HFFc6 (cell line): ENCODE measurements around the gene PRDM10. TPM values are rescaled to one million over a fixed set of nuclear protein-coding genes. Genes with fewer than 3 reads are reported as not detected.
"Not testable (repeated sequence)": the region's sequence is repeated elsewhere in the genome, so short reads cannot be mapped to it uniquely, and the experiment has no call there.

Source experiments
- DNase-seq: peaks from one replicate; pipeline ENCODE4 v3.0.0-alpha.2; 2018
- H3K27ac Mint-ChIP-seq: 2 replicates; pipeline ENCODE4 v1.8.0; 2020; ENCODE audit warnings: mild to moderate bottlenecking, mixed read lengths
- H3K27me3 Mint-ChIP-seq: 2 replicates; pipeline ENCODE4 v1.8.0; 2021; ENCODE audit warnings: mild to moderate bottlenecking, moderate library complexity, mixed read lengths; ENCODE audit not compliant: insufficient read depth
- H3K36me3 Mint-ChIP-seq: 2 replicates; pipeline ENCODE4 v1.8.0; 2021; ENCODE audit warnings: low read depth, mixed read lengths
- H3K4me1 Mint-ChIP-seq: 2 replicates; pipeline ENCODE4 v1.8.0; 2020; ENCODE audit warnings: low read depth, mixed read lengths
- H3K4me3 Mint-ChIP-seq: 2 replicates; pipeline ENCODE4 v1.8.0; 2020; ENCODE audit warnings: mild to moderate bottlenecking, moderate library complexity, mixed read lengths
- H3K9me3 Mint-ChIP-seq: 2 replicates; pipeline ENCODE4 v1.8.0; 2020; ENCODE audit warnings: mild to moderate bottlenecking, mixed read lengths
- CTCF ChIP-seq: fragments of 200-600 bp; sonication (generic); IDR thresholded peaks from 2 replicates; pipeline ENCODE4 v1.5.0; 2021; ENCODE audit warnings: antibody characterized with exemption, mild to moderate bottlenecking
- total RNA-seq, 6 experiments: library from RNA; stranded (reverse); fragmentation: NEBNext Ultra II Directional; extraction: Animal tissue kit (Norgen Biotek cat#: 25700); gene quantifications; 2 replicates in 1 of 6; 3 replicates in 5 of 6; pipeline ENCODE4 v1.2.3, GENCODE V29; 2021

Gene PRDM10
- total RNA-seq, 6 experiments from 2014 or later: 7.0 to 8.6 (median 7.8) TPM

- Mint-ChIP-seq H3K4me1 (peaks cover 50% of the 10 kb centered on the region), H3K9me3 (peaks cover 6% of the 10 kb centered on the region; the same call in 1 of the 2 replicates), H3K27me3 (peaks cover 2% of the 10 kb centered on the region; the same call in 1 of the 2 replicates), H3K27ac (peak overlapping the region; percentile 90), H3K4me3 (no peak overlapping the region; the same call in 1 of the 2 replicates), H3K36me3 (peaks cover 3% of the 10 kb centered on the region; the same call in 1 of the 2 replicates)
- no peak for TF ChIP-seq CTCF
- DNase-seq: no peak
Observed at GRCh38 chr11:130025371-130025770, 22.7 kb upstream of the PRDM10 start.

- no peaks in the 10 kb centered on the region for H3K27me3 Mint-ChIP-seq
- DNase-seq: peak; percentile 66
- no peak for TF ChIP-seq CTCF
- H3K27ac Mint-ChIP-seq: peak overlapping the region; percentile 90
- peaks cover 6% of the 10 kb centered on the region; the same call in 1 of the 2 replicates for H3K9me3 Mint-ChIP-seq
- peaks cover 3% of the 10 kb centered on the region; the same call in 1 of the 2 replicates for H3K36me3 Mint-ChIP-seq
- peak overlapping the region; percentile 54 for H3K4me3 Mint-ChIP-seq
- peaks cover 52% of the 10 kb centered on the region for H3K4me1 Mint-ChIP-seq
Observed at GRCh38 chr11:130024361-130024760, 21.7 kb upstream of the PRDM10 start.

- Mint-ChIP-seq H3K36me3 (peaks cover 3% of the 10 kb centered on the region; the same call in 1 of the 2 replicates), H3K27ac (peak overlapping the region; percentile 90), H3K4me1 (peaks cover 46% of the 10 kb centered on the region), H3K4me3 (peak overlapping the region; percentile 68), H3K27me3 (no peaks in the 10 kb centered on the region), H3K9me3 (peaks cover 6% of the 10 kb centered on the region; the same call in 1 of the 2 replicates)
- peak; percentile 66 for DNase-seq
- TF ChIP-seq CTCF: no peak
Observed at GRCh38 chr11:130023204-130023603, 20.6 kb upstream of the PRDM10 start.

- peaks cover 46% of the 10 kb centered on the region for H3K4me1 Mint-ChIP-seq
- peaks cover 3% of the 10 kb centered on the region; the same call in 1 of the 2 replicates for H3K36me3 Mint-ChIP-seq
- DNase-seq: peak; percentile 8
- no peak for TF ChIP-seq CTCF
- peak overlapping the region; percentile 90 for H3K27ac Mint-ChIP-seq
- peaks cover 6% of the 10 kb centered on the region; the same call in 1 of the 2 replicates for H3K9me3 Mint-ChIP-seq
- no peaks in the 10 kb centered on the region for H3K27me3 Mint-ChIP-seq
- peak overlapping the region; percentile 68; the same call in 1 of the 2 replicates for H3K4me3 Mint-ChIP-seq
Observed at GRCh38 chr11:130022799-130023198, 20.2 kb upstream of the PRDM10 start.

- peaks cover 46% of the 10 kb centered on the region for H3K4me1 Mint-ChIP-seq
- not testable (repeated sequence) for DNase-seq, H3K4me3 Mint-ChIP-seq
Observed at GRCh38 chr11:130021606-130022005, 19.0 kb upstream of the PRDM10 start.

GRCh38 chr11:130020323-130020722, 17.7 kb upstream of the PRDM10 start:
- DNase-seq: no peak
- TF ChIP-seq CTCF: no peak
- no peak overlapping the region for H3K4me3 Mint-ChIP-seq
- no peaks in the 10 kb centered on the region for H3K27me3 Mint-ChIP-seq
- H3K4me1 Mint-ChIP-seq: peaks cover 46% of the 10 kb centered on the region
- peaks cover 9% of the 10 kb centered on the region; the same call in 1 of the 2 replicates for H3K36me3 Mint-ChIP-seq
- H3K27ac Mint-ChIP-seq: no peak overlapping the region
- peaks cover 6% of the 10 kb centered on the region; the same call in 1 of the 2 replicates for H3K9me3 Mint-ChIP-seq

More at GRCh38 chr11:130021606-130022005, 19.0 kb upstream of the PRDM10 start:
- not testable (repeated sequence) for H3K9me3 Mint-ChIP-seq, H3K27ac Mint-ChIP-seq, H3K36me3 Mint-ChIP-seq, H3K27me3 Mint-ChIP-seq

GRCh38 chr11:130015846-130016245, 13.2 kb upstream of the PRDM10 start:
- peaks cover 28% of the 10 kb centered on the region for H3K4me1 Mint-ChIP-seq
- not testable (repeated sequence) for DNase-seq, H3K4me3 Mint-ChIP-seq, H3K36me3 Mint-ChIP-seq, H3K9me3 Mint-ChIP-seq, H3K27me3 Mint-ChIP-seq, H3K27ac Mint-ChIP-seq
